ENCODE data around the gene LMF1. TPM values are rescaled to one million over a fixed set of nuclear protein-coding genes. Genes with fewer than 3 reads are reported as not detected.

The LMF1 gene
- total and polyA plus RNA-seq, 2 of the 13 experiments (the other 11 are each of a cell fraction or from before 2014, with no cell fraction given), result 6.8 to 8.5 TPM

DNA sequence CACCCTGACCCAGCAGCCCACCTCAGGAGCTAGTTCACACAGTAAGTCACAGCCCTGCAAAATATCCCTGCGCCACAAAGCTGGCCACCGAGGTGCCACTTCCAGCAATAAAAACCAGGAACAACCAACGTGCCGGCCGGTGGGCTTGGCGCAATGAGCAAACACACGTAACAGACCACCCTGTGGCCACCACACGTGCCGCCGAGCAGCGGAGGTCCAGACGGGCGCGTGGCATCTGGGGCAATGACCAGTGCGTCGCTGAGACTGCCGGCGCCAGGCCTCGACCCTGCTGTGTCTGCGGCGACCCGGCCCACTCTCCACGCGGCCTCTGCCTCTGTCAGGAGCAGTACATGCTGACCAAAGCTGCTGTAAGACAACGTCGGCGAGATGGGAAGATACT, 31.5 kb downstream of the LMF1 start (continued):
- TF ChIP-seq ATF7-NPFF (CRISPR knock-in tag; IDR thresholded peaks at IDR 0.05; ENCODE audit: low read depth) (no peak), NFKBIZ (CRISPR knock-in tag; IDR thresholded peaks at IDR 0.05) (no peak), RXRB (CRISPR knock-in tag; IDR thresholded peaks at IDR 0.05; ENCODE audit: borderline replicate concordance) (no peak)
- TF ChIP-seq, protein P1, sequence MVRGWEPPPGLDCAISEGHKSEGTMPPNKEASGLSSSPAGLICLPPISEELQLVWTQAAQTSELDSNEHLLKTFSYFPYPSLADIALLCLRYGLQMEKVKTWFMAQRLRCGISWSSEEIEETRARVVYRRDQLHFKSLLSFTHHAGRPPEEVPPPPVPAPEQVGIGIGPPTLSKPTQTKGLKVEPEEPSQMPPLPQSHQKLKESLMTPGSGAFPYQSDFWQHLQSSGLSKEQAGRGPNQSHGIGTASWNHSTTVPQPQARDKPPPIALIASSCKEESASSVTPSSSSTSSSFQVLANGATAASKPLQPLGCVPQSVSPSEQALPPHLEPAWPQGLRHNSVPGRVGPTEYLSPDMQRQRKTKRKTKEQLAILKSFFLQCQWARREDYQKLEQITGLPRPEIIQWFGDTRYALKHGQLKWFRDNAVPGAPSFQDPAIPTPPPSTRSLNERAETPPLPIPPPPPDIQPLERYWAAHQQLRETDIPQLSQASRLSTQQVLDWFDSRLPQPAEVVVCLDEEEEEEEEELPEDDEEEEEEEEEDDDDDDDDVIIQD (CRISPR knock-in tag; IDR thresholded peaks at IDR 0.05; ENCODE audit: low read depth), result no peak
- TF ChIP-seq, protein P2, sequence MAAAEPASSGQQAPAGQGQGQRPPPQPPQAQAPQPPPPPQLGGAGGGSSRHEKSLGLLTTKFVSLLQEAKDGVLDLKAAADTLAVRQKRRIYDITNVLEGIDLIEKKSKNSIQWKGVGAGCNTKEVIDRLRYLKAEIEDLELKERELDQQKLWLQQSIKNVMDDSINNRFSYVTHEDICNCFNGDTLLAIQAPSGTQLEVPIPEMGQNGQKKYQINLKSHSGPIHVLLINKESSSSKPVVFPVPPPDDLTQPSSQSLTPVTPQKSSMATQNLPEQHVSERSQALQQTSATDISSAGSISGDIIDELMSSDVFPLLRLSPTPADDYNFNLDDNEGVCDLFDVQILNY (CRISPR knock-in tag; conservative IDR thresholded peaks at IDR 0.05), result no peak

DNA sequence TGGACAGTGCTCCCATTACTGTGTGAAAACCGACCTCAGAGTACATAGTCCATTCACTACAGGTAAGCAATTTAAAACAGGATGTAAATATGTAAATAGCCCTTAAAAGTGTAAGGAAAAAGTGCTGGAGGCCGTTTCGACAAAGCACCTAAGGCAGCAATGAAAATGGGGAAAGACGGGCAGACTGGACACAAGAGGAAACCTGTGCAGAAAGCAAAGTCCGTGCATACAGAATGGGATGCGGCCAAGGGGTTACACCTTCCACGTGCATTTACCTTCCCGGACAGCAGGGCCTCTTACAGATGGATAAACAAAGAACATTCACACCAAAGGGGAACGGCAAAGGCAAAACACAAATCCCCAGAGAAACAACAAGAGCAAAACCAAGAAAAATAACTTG, 32.0 kb downstream of the LMF1 start:
- ATAC-seq (no peak), FAIRE-seq (no peak), DNase-seq (ENCODE audit: low spot score) (no peak)
- H4K20me1 ChIP-seq (ENCODE audit: insufficient read depth, low read length), result no peaks in the 10 kb centered on the region
- no peak overlapping the region for H2AFZ ChIP-seq (ENCODE audit: low read length)
- no peaks in the 10 kb centered on the region for H3K79me2 ChIP-seq (ENCODE audit: insufficient read depth, low read length)
- no TSS peak for BruUV-seq (replicated peaks)
- no peaks in the 10 kb centered on the region for H3K27me3 ChIP-seq (ENCODE audit: control insufficient read depth in 1 of 2, insufficient read depth in 2 of 2, low read length in 2 of 2)
- intact Hi-C loops (cut with micrococcal nuclease; ENCODE audit: unreplicated experiment) (no loop called here), in situ Hi-C loops (cut with HindIII; ENCODE audit: extremely low pct_ligation_motif_present, low pct_unique_long_range_greater_than_20kb) (no loop called here)
- WGBS (ENCODE audit: low lambda C conversion rate), result 57% methylated on average over 9 of the region's 9 CpGs
- ChIA-PET POLR2A (no interaction called here), CTCF (ENCODE audit: low intra/inter-chr PET ratio, low total read pairs) (no interaction called here)
- TF ChIP-seq, protein P3, sequence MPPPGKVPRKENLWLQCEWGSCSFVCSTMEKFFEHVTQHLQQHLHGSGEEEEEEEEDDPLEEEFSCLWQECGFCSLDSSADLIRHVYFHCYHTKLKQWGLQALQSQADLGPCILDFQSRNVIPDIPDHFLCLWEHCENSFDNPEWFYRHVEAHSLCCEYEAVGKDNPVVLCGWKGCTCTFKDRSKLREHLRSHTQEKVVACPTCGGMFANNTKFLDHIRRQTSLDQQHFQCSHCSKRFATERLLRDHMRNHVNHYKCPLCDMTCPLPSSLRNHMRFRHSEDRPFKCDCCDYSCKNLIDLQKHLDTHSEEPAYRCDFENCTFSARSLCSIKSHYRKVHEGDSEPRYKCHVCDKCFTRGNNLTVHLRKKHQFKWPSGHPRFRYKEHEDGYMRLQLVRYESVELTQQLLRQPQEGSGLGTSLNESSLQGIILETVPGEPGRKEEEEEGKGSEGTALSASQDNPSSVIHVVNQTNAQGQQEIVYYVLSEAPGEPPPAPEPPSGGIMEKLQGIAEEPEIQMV (CRISPR knock-in tag; IDR thresholded peaks at IDR 0.05; ENCODE audit: low read depth), result no peak
- TF ChIP-seq, protein P4, sequence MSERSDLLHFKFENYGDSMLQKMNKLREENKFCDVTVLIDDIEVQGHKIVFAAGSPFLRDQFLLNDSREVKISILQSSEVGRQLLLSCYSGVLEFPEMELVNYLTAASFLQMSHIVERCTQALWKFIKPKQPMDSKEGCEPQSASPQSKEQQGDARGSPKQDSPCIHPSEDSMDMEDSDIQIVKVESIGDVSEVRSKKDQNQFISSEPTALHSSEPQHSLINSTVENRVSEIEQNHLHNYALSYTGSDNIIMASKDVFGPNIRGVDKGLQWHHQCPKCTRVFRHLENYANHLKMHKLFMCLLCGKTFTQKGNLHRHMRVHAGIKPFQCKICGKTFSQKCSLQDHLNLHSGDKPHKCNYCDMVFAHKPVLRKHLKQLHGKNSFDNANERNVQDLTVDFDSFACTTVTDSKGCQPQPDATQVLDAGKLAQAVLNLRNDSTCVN (CRISPR knock-in tag; IDR thresholded peaks at IDR 0.05; ENCODE audit: borderline replicate concordance), result no peak
- TF ChIP-seq ZNF274 (CRISPR knock-in tag; IDR thresholded peaks at IDR 0.05) (no peak), HNRNPLL (IDR thresholded peaks at IDR 0.05; ENCODE audit: low read depth, low read length, poor library complexity, severe bottlenecking) (no peak), KLF15 (CRISPR knock-in tag; IDR thresholded peaks at IDR 0.05; ENCODE audit: borderline replicate concordance) (no peak), ZNF629 (CRISPR knock-in tag; conservative IDR thresholded peaks at IDR 0.05) (no peak), ZNF570 (CRISPR knock-in tag; IDR thresholded peaks at IDR 0.05; ENCODE audit: borderline replicate concordance) (no peak), SMAD9 (CRISPR knock-in tag; IDR thresholded peaks at IDR 0.05) (no peak), ZNF780A (CRISPR knock-in tag; IDR thresholded peaks at IDR 0.05) (no peak), ZNF878 (CRISPR knock-in tag; IDR thresholded peaks at IDR 0.05) (no peak), NFYB (CRISPR knock-in tag; IDR thresholded peaks at IDR 0.05) (no peak)
- TF ChIP-seq, protein P5, sequence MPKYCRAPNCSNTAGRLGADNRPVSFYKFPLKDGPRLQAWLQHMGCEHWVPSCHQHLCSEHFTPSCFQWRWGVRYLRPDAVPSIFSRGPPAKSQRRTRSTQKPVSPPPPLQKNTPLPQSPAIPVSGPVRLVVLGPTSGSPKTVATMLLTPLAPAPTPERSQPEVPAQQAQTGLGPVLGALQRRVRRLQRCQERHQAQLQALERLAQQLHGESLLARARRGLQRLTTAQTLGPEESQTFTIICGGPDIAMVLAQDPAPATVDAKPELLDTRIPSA (CRISPR knock-in tag; IDR thresholded peaks at IDR 0.05; ENCODE audit: borderline replicate concordance), result no peak
- no peaks in the 10 kb centered on the region for H3K36me3 ChIP-seq (replicated peaks in 1 of 2; ENCODE audit: control insufficient read depth in 1 of 2, insufficient read depth in 2 of 2, low read length in 2 of 2)
- H3K9ac ChIP-seq (ENCODE audit: insufficient read depth, low read depth, low read length), result no peak overlapping the region
- no peak overlapping the region for H3K4me3 ChIP-seq (replicated peaks in 1 of 3; ENCODE audit: insufficient read depth in 1 of 3, low read depth in 2 of 3, low read length in 3 of 3)
- H3K4me1 ChIP-seq (ENCODE audit: insufficient read depth, low read length), result no peaks in the 10 kb centered on the region
- H3K9me3 ChIP-seq (ENCODE audit: low read length), result peaks cover 6% of the 10 kb centered on the region
- H3K27ac ChIP-seq (ENCODE audit: extremely low read length, insufficient read depth, low read length), result no peak overlapping the region
- H3K4me2 ChIP-seq (ENCODE audit: low read depth, low read length), result no peak overlapping the region

Data from HepG2 (cell line).